Measurements from ENCODE around the gene AGAP5. TPM values are rescaled to one million over a fixed set of nuclear protein-coding genes. Genes with fewer than 3 reads are reported as not detected.

Gene AGAP5
- total and polyA plus RNA-seq, 10 of the 15 experiments (the other 5 are each of a cell fraction or from before 2014, with no cell fraction given), result 0.68 to 8.5 (median 6.7) TPM; not detected in 1

GRCh38 chr10:73650537-73651331 is 47.2 kb downstream of the AGAP5 start (continued):
- TF ChIP-seq BCLAF1 (IDR thresholded peaks at IDR 0.05), result no peak
- no peak for TF ChIP-seq PAX8 (IDR thresholded peaks at IDR 0.05)
- no peak for TF ChIP-seq E2F8 (IDR thresholded peaks at IDR 0.05; ENCODE audit: low read depth, partially characterized antibody)
- no peak for TF ChIP-seq SMARCA5 (IDR thresholded peaks at IDR 0.05)
- no peak for TF ChIP-seq SKIL (IDR thresholded peaks at IDR 0.05; ENCODE audit: low read depth, poor library complexity, severe bottlenecking)
- no peak for TF ChIP-seq ATF3 (IDR thresholded peaks at IDR 0.05; ENCODE audit: borderline replicate concordance, extremely low read depth, low read depth, low read length)
- TF ChIP-seq POLR2A (IDR thresholded peaks at IDR 0.05; ENCODE audit: low read depth, low read length), result no peak
- TF ChIP-seq RAD51 (IDR thresholded peaks at IDR 0.05), result peak; percentile 86
- TF ChIP-seq BMI1 (IDR thresholded peaks at IDR 0.05; ENCODE audit: borderline replicate concordance), result no peak
- TF ChIP-seq ZNF24 (IDR thresholded peaks at IDR 0.05), result peak; percentile 75; the same call in 1 of the 2 replicates
- TF ChIP-seq PKNOX1 (IDR thresholded peaks at IDR 0.05), result peak; percentile 17; the same call in 1 of the 2 replicates
- no peak for TF ChIP-seq RB1 (IDR thresholded peaks at IDR 0.05; ENCODE audit: borderline replicate concordance)
- TF ChIP-seq DPF2 (IDR thresholded peaks at IDR 0.05), result peak; percentile 62; the same call in 1 of the 2 replicates
- no peak for TF ChIP-seq NFYB (IDR thresholded peaks at IDR 0.05; ENCODE audit: insufficient read depth, low read depth, low read length)
- peak; percentile 26 to 45; a peak in 1 of 4 replicates for TF ChIP-seq EP300 (IDR thresholded peaks at IDR 0.05; ENCODE audit: borderline replicate concordance in 1 of 2, control insufficient read depth in 1 of 2, low read depth in 2 of 2, low read length in 2 of 2)
